Measurements from ENCODE around the gene B3GALNT1.

B3GALNT1 gene

DNA sequence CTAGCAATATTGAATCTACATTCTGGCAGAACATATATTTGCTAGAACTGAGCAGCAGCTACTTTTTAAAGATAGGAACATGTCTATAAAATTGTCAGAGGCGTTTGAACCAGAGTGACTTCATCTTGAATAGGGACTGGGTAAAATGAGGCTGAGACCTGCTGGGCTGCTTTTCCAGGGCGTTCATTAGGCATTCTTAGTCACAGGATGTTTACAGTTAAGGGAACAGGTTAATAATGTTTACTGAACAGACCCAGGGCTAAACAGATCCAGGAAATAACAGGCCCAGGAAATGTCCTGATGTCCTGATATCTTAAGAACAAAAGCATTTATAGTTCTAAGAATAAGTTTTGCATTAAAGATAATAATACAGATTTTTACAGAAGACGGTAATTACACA is 34.5 kb upstream of the B3GALNT1 start:
- no peak for DNase-seq (ENCODE audit: low spot score)
- no peak for TF ChIP-seq CTCF (IDR thresholded peaks at IDR 0.05)
- H3K27ac ChIP-seq, result no peak overlapping the region
- H3K4me3 ChIP-seq, result no peak overlapping the region

GRCh38 chr3:161137260-161137659 is 32.1 kb upstream of the B3GALNT1 start:
- no peak overlapping the region for H3K4me3 ChIP-seq
- no peak overlapping the region for H3K27ac ChIP-seq
- no peak for DNase-seq (ENCODE audit: low spot score)
- no peak for TF ChIP-seq CTCF (IDR thresholded peaks at IDR 0.05)

GRCh38 chr3:161132391-161132790 is 27.2 kb upstream of the B3GALNT1 start:
- no peak overlapping the region for H3K27ac ChIP-seq
- H3K4me3 ChIP-seq, result no peak overlapping the region
- DNase-seq (ENCODE audit: low spot score), result no peak
- no peak for TF ChIP-seq CTCF (IDR thresholded peaks at IDR 0.05)

DNA sequence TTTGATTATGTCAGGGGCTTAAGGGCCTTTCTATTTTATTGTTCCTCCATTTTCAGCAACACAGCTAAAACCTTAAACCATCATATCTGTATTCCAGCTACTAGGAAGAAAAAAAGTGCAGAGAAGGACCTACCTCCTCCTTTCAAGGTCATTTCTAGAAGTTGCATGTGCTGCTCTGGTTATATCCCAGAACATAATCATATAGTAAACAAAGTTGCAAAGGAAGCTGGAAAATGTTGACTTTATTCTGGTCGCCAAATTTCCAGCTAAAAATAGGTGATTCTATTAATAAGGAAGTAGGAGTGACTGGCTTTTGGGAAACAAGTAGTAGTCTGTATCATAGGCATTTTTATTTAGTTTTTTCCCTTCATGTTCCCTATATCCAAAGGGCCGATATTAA is 21.3 kb upstream of the B3GALNT1 start:
- no peak overlapping the region for H3K27ac ChIP-seq
- DNase-seq (ENCODE audit: low spot score), result no peak
- H3K4me3 ChIP-seq, result no peak overlapping the region
- no peak for TF ChIP-seq CTCF (IDR thresholded peaks at IDR 0.05)

- H3K4me3 ChIP-seq, result no peak overlapping the region
- H3K27ac ChIP-seq, result no peak overlapping the region
- TF ChIP-seq CTCF (IDR thresholded peaks at IDR 0.05), result no peak
- no peak for DNase-seq (ENCODE audit: low spot score)
Measured at GRCh38 chr3:161117646-161118045, 12.5 kb upstream of the B3GALNT1 start.

- no peak for TF ChIP-seq CTCF (IDR thresholded peaks at IDR 0.05)
- H3K27ac ChIP-seq, result no peak overlapping the region
- no peak for DNase-seq (ENCODE audit: low spot score)
- H3K4me3 ChIP-seq, result no peak overlapping the region
Measured at GRCh38 chr3:161108840-161109239, 3.7 kb upstream of the B3GALNT1 start.

- DNase-seq (ENCODE audit: low spot score), result no peak
- H3K27ac ChIP-seq, result no peak overlapping the region
Measured at GRCh38 chr3:161107311-161107710, 2.2 kb upstream of the B3GALNT1 start.

More at GRCh38 chr3:161107311-161107710, 2.2 kb upstream of the B3GALNT1 start:
- no peak overlapping the region for H3K4me3 ChIP-seq
- TF ChIP-seq CTCF (IDR thresholded peaks at IDR 0.05), result no peak
